GM12878 (cell line): Measurements from ENCODE around the gene SLC38A1. TPM values are rescaled to one million over a fixed set of nuclear protein-coding genes. Genes with fewer than 3 reads are reported as not detected.

Source experiments
- ATF7 ChIP-seq: fragments of 450-650 bp; IDR thresholded peaks from 2 replicates; pipeline ENCODE4 v1.6.1; 2016; ENCODE audit warnings: low read depth, mild to moderate bottlenecking
- CBFB ChIP-seq: IDR thresholded peaks from 2 replicates; pipeline ENCODE4 v1.6.1; 2016; ENCODE audit warnings: antibody characterized with exemption, low read depth
- CREM ChIP-seq: IDR thresholded peaks from 2 replicates; pipeline ENCODE4 v1.6.1; 2014; ENCODE audit warnings: antibody characterized with exemption, low read depth
- DPF2 ChIP-seq: fragments of 450-650 bp; IDR thresholded peaks from 2 replicates; pipeline ENCODE4 v1.6.1; 2017; ENCODE audit warnings: mild to moderate bottlenecking
- IKZF2 ChIP-seq, 2 experiments: fragments of 450-650 bp; IDR thresholded peaks; 2 replicates each; pipeline ENCODE4 v1.6.1; 2017; ENCODE audit warnings: mild to moderate bottlenecking in 2 of 2, moderate library complexity in 2 of 2
- JUND ChIP-seq: IDR thresholded peaks from 2 replicates; pipeline ENCODE4 v1.6.1; 2012; ENCODE audit warnings: low read depth, mild to moderate bottlenecking, low read length, improper control_type of control experiment, moderate library complexity
- KAT2A ChIP-seq: conservative IDR thresholded peaks from 2 replicates; pipeline ENCODE4 v1.6.1; 2011; ENCODE audit warnings: low read depth, low read length; ENCODE audit not compliant: control insufficient read depth
- MEF2A ChIP-seq: IDR thresholded peaks from 2 replicates; pipeline ENCODE4 v1.6.1; 2011; ENCODE audit warnings: low read depth, mild to moderate bottlenecking, low read length, moderate library complexity; ENCODE audit not compliant: insufficient read depth
- NBN ChIP-seq: fragments of 450-650 bp; IDR thresholded peaks from 2 replicates; pipeline ENCODE4 v1.6.1; 2016
- NFIC ChIP-seq: IDR thresholded peaks from 2 replicates; pipeline ENCODE4 v1.6.1; 2012; ENCODE audit warnings: low read depth, mild to moderate bottlenecking, inconsistent platforms, low read length, moderate library complexity
- NFYB ChIP-seq: IDR thresholded peaks from 2 replicates; pipeline ENCODE4 v1.6.1; 2011; ENCODE audit warnings: low read depth, mild to moderate bottlenecking, low read length, improper control_type of control experiment, moderate library complexity; ENCODE audit not compliant: insufficient read depth
- NRF1 ChIP-seq: conservative IDR thresholded peaks from 2 replicates; pipeline ENCODE4 v1.6.1; 2011; ENCODE audit warnings: mild to moderate bottlenecking, low read depth, low read length, improper control_type of control experiment
- POU2F2 ChIP-seq: IDR thresholded peaks from 3 replicates; pipeline ENCODE4 v1.6.1; 2011; ENCODE audit warnings: low read depth, mild to moderate bottlenecking, low read length, borderline replicate concordance
- RFX5 ChIP-seq: IDR thresholded peaks from 2 replicates; pipeline ENCODE4 v1.6.1; 2011; ENCODE audit warnings: low read depth, low read length, improper control_type of control experiment
- SMARCA5 ChIP-seq: fragments of 450-650 bp; IDR thresholded peaks from 2 replicates; pipeline ENCODE4 v1.6.1; 2017; ENCODE audit warnings: mild to moderate bottlenecking
- SPI1 ChIP-seq: IDR thresholded peaks from 2 replicates; pipeline ENCODE4 v1.6.1; 2011; ENCODE audit warnings: low read depth, mild to moderate bottlenecking, low read length, moderate library complexity, borderline replicate concordance; ENCODE audit not compliant: insufficient read depth
- SREBF1 ChIP-seq: IDR thresholded peaks from 2 replicates; pipeline ENCODE4 v1.6.1; 2012; ENCODE audit warnings: mild to moderate bottlenecking, low read length
- SREBF2 ChIP-seq: IDR thresholded peaks from 2 replicates; pipeline ENCODE4 v1.6.1; 2012; ENCODE audit warnings: mild to moderate bottlenecking, low read length
- TAF1 ChIP-seq: IDR thresholded peaks from 2 replicates; pipeline ENCODE4 v1.6.1; 2011; ENCODE audit warnings: mild to moderate bottlenecking, low read depth, low read length, borderline replicate concordance
- YBX1 ChIP-seq: fragments of 450-650 bp; IDR thresholded peaks from 2 replicates; pipeline ENCODE4 v1.6.1; 2016; ENCODE audit warnings: antibody characterized with exemption
- ZNF274 ChIP-seq: IDR thresholded peaks from one replicate; pipeline ENCODE4 v1.8.0; 2011; ENCODE audit not compliant: insufficient read length, insufficient read depth
- ZSCAN29 ChIP-seq: fragments of 450-650 bp; IDR thresholded peaks from 2 replicates; pipeline ENCODE4 v1.6.1; 2017; ENCODE audit warnings: mild to moderate bottlenecking, moderate library complexity
- polyA plus RNA-seq, 11 experiments: library from polyadenylated mRNA; depleted of rRNA in 4 of 11; unstranded in 6 of 11; stranded (reverse) in 5 of 11; fragments of >200 nt; fragmentation: Nextera tagmentation in 4 of 11; fragmentation: Illumina TruSeq in 1 of 11; extraction: Ambion mirVana in 4 of 11; extraction: Trizol in 1 of 11; gene quantifications; 1 replicate in 1 of 11; 2 replicates in 10 of 11; pipeline versions ENCODE4 v1.2.1 to v1.2.3, GENCODE V29; 2011 to 2016; ENCODE audit warnings: inconsistent platforms in 2 of 11, missing spikeins in 2 of 11, low read depth in 1 of 11
- total RNA-seq, 4 experiments: library from RNA; depleted of rRNA in 3 of 4; stranded (reverse); fragments of >200 nt in 3 of 4; fragmentation: Illumina TruSeq in 1 of 4; extraction: Trizol in 1 of 4; gene quantifications; 2 replicates each; pipeline versions ENCODE4 v1.2.1 to v1.2.3, GENCODE V29; 2013 to 2021
- TF ChIP-seq, protein P1 (sequence below): fragments of 450-650 bp; IDR thresholded peaks from 2 replicates; pipeline ENCODE4 v1.6.1; 2017; ENCODE audit warnings: mild to moderate bottlenecking, moderate library complexity
- TF ChIP-seq, protein P2 (sequence below): fragments of 450-650 bp; IDR thresholded peaks from 2 replicates; pipeline ENCODE4 v1.6.1; 2014; ENCODE audit warnings: mild to moderate bottlenecking
- TF ChIP-seq, protein P3 (sequence below): fragments of 450-650 bp; conservative IDR thresholded peaks from 2 replicates; pipeline ENCODE4 v1.6.1; 2017; ENCODE audit warnings: mild to moderate bottlenecking, moderate library complexity

Gene SLC38A1
- total and polyA plus RNA-seq, 10 of the 15 experiments (the other 5 are each of a cell fraction or from before 2014, with no cell fraction given), result 38.1 to 191 (median 144) TPM

DNA sequence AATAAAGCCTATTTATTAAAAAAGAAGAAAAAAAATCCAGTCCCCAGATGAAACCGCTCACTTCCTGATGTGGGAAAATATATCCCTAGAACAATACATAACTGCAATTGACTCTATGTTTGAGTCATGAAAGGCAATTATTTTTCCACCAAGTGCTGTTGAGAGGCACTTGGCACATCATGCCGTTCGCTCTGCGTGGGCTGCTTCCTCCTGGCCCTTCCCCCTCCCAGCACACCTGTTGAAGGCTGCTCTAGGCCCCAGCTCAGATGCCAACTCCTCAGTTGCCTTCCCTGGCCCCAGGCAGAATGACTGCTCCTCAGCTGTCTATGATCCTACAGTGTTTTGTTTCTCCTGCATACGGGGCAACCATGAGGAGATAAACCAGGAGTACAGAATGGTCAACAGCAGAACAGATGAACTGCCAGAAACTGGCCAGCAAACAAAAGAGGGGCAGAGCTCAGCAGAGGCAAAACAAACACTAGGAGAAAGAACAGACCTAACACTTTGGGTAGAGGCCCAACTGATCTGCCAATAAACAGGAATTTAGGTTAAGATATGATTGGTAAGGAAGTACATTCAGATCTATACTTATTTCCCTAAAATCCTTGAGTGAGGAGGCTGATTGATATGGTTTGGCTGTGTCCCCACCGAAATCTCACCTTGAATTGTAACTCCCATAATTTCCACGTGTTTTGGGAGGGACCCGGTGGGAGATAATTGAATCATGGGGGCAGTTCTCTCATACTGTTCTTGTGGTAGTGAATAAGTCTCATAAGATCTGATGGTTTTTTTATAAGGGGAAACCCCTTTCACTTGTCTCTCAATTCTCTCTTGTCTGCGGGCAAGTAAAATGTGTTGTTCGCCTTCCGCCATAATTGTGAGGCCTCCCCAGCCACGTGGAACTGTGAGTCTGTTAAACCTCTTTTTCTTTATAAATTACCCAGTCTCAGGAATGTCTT lies 58.6 kb downstream of the SLC38A1 start (continued):
- peak; percentile 78 for TF ChIP-seq ATF7
- no peak for TF ChIP-seq RFX5
- TF ChIP-seq YBX1, result no peak
- TF ChIP-seq JUND, result no peak
- peak; percentile 57 for TF ChIP-seq NBN
- TF ChIP-seq POU2F2, result peak; percentile 70; the same call in 1 of the 3 replicates
- TF ChIP-seq, protein P1, sequence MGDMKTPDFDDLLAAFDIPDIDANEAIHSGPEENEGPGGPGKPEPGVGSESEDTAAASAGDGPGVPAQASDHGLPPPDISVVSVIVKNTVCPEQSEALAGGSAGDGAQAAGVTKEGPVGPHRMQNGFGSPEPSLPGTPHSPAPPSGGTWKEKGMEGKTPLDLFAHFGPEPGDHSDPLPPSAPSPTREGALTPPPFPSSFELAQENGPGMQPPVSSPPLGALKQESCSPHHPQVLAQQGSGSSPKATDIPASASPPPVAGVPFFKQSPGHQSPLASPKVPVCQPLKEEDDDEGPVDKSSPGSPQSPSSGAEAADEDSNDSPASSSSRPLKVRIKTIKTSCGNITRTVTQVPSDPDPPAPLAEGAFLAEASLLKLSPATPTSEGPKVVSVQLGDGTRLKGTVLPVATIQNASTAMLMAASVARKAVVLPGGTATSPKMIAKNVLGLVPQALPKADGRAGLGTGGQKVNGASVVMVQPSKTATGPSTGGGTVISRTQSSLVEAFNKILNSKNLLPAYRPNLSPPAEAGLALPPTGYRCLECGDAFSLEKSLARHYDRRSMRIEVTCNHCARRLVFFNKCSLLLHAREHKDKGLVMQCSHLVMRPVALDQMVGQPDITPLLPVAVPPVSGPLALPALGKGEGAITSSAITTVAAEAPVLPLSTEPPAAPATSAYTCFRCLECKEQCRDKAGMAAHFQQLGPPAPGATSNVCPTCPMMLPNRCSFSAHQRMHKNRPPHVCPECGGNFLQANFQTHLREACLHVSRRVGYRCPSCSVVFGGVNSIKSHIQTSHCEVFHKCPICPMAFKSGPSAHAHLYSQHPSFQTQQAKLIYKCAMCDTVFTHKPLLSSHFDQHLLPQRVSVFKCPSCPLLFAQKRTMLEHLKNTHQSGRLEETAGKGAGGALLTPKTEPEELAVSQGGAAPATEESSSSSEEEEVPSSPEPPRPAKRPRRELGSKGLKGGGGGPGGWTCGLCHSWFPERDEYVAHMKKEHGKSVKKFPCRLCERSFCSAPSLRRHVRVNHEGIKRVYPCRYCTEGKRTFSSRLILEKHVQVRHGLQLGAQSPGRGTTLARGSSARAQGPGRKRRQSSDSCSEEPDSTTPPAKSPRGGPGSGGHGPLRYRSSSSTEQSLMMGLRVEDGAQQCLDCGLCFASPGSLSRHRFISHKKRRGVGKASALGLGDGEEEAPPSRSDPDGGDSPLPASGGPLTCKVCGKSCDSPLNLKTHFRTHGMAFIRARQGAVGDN, result peak; percentile 95
- TF ChIP-seq TAF1, result no peak
- 0 out of 2 replicates have a peak, but pooled peaks have one; percentile 45 for TF ChIP-seq SMARCA5
- TF ChIP-seq NFYB, result no peak
- TF ChIP-seq IKZF2 (IDR thresholded peaks at IDR 0.05), result peak; percentile 97
- peak; percentile 86 for TF ChIP-seq CREM
- no peak for TF ChIP-seq SREBF2
- TF ChIP-seq DPF2, result peak; percentile 93
- TF ChIP-seq, protein P2, sequence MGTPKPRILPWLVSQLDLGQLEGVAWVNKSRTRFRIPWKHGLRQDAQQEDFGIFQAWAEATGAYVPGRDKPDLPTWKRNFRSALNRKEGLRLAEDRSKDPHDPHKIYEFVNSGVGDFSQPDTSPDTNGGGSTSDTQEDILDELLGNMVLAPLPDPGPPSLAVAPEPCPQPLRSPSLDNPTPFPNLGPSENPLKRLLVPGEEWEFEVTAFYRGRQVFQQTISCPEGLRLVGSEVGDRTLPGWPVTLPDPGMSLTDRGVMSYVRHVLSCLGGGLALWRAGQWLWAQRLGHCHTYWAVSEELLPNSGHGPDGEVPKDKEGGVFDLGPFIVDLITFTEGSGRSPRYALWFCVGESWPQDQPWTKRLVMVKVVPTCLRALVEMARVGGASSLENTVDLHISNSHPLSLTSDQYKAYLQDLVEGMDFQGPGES, result no peak
- no peak for TF ChIP-seq NRF1
- peak; percentile 92 for TF ChIP-seq NFIC
- no peak for TF ChIP-seq ZNF274
- TF ChIP-seq CBFB, result peak; percentile 35; the same call in 1 of the 2 replicates
- peak; percentile 70; the same call in 1 of the 2 replicates for TF ChIP-seq MEF2A
- no peak for TF ChIP-seq ZSCAN29
- TF ChIP-seq SPI1, result peak; percentile 24; the same call in 1 of the 2 replicates
- no peak for TF ChIP-seq SREBF1
- TF ChIP-seq KAT2A, result no peak
- TF ChIP-seq, protein P3, sequence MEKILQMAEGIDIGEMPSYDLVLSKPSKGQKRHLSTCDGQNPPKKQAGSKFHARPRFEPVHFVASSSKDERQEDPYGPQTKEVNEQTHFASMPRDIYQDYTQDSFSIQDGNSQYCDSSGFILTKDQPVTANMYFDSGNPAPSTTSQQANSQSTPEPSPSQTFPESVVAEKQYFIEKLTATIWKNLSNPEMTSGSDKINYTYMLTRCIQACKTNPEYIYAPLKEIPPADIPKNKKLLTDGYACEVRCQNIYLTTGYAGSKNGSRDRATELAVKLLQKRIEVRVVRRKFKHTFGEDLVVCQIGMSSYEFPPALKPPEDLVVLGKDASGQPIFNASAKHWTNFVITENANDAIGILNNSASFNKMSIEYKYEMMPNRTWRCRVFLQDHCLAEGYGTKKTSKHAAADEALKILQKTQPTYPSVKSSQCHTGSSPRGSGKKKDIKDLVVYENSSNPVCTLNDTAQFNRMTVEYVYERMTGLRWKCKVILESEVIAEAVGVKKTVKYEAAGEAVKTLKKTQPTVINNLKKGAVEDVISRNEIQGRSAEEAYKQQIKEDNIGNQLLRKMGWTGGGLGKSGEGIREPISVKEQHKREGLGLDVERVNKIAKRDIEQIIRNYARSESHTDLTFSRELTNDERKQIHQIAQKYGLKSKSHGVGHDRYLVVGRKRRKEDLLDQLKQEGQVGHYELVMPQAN, result no peak
